DMS 273 (cell line): ENCODE results near the gene ZG16B.

Experiments used
- DNase-seq: peaks from one replicate; lab custom pipeline; 2025; ENCODE audit not compliant: unreplicated experiment; lab: John Stamatoyannopoulos, UW

Gene ZG16B

GRCh38 chr16:2865651-2866050, 35.5 kb downstream of the ZG16B start:
- no peak for DNase-seq

GRCh38 chr16:2866431-2866830, 36.3 kb downstream of the ZG16B start:
- DNase-seq: no peak

- no peak for DNase-seq
Measured at GRCh38 chr16:2867661-2867986, 37.5 kb downstream of the ZG16B start.

- peak; percentile 96 for DNase-seq
Measured at GRCh38 chr16:2867987-2868789, 38.1 kb downstream of the ZG16B start.

- no peak for DNase-seq
Measured at GRCh38 chr16:2871926-2872325, 41.8 kb downstream of the ZG16B start.

GRCh38 chr16:2874032-2874911, 44.2 kb downstream of the ZG16B start:
- DNase-seq: peak; percentile 84

- peak; percentile 92 for DNase-seq
Measured at GRCh38 chr16:2874912-2875362, 44.8 kb downstream of the ZG16B start.

GRCh38 chr16:2879854-2880508, 49.9 kb downstream of the ZG16B start:
- DNase-seq: no peak
